HG03565 (cell line): ENCODE results near the gene MYOZ2.
"Not testable (repeated sequence)": the region's sequence is repeated elsewhere in the genome, so short reads cannot be mapped to it uniquely, and the experiment has no call there.

ENCODE experiments used
- ATAC-seq: cut with Tn5 transposase; IDR thresholded peaks from one replicate; pipeline ENCODE4 v1.9.1; 2021; ENCODE audit warnings: mild to moderate bottlenecking, moderate library complexity; ENCODE audit not compliant: unreplicated experiment

The MYOZ2 gene

GRCh38 chr4:119125931-119126330 is 9.7 kb upstream of the MYOZ2 start:
- no peak for ATAC-seq

GRCh38 chr4:119128148-119128547 is 7.5 kb upstream of the MYOZ2 start:
- ATAC-seq: no peak

GRCh38 chr4:119130365-119131065 is 5.1 kb upstream of the MYOZ2 start:
- no peak for ATAC-seq

- no peak for ATAC-seq
These were observed 4.5 kb upstream of the MYOZ2 start for GRCh38 chr4:119131164-119131563.

- no peak for ATAC-seq
These were observed 3.3 kb upstream of the MYOZ2 start for GRCh38 chr4:119132306-119132705.

- no peak for ATAC-seq
These were observed 914 bp downstream of the MYOZ2 start for GRCh38 chr4:119136546-119136945.

- ATAC-seq: no peak
These were observed 2.4 kb downstream of the MYOZ2 start for GRCh38 chr4:119138046-119138445.

- no peak for ATAC-seq
These were observed 3.7 kb downstream of the MYOZ2 start for GRCh38 chr4:119139311-119139710.

- no peak for ATAC-seq
These were observed 4.2 kb downstream of the MYOZ2 start for GRCh38 chr4:119139822-119140252.

- not testable (repeated sequence) for ATAC-seq
These were observed 5.7 kb downstream of the MYOZ2 start for GRCh38 chr4:119141283-119141682.

- ATAC-seq: no peak
These were observed 7.2 kb downstream of the MYOZ2 start for GRCh38 chr4:119142833-119143232.

GRCh38 chr4:119143341-119143740 is 7.7 kb downstream of the MYOZ2 start:
- ATAC-seq: not testable (repeated sequence)

GRCh38 chr4:119149110-119149509 is 13.5 kb downstream of the MYOZ2 start:
- no peak for ATAC-seq

- no peak for ATAC-seq
These were observed 15.5 kb downstream of the MYOZ2 start for GRCh38 chr4:119151161-119151560.

GRCh38 chr4:119152741-119153140 is 17.1 kb downstream of the MYOZ2 start:
- ATAC-seq: no peak

GRCh38 chr4:119162174-119162573 is 26.5 kb downstream of the MYOZ2 start:
- ATAC-seq: no peak

- no peak for ATAC-seq
These were observed 30.1 kb downstream of the MYOZ2 start for GRCh38 chr4:119165767-119166166.

- ATAC-seq: no peak
These were observed 34.6 kb downstream of the MYOZ2 start for GRCh38 chr4:119170195-119170594.

GRCh38 chr4:119172223-119172622 is 36.6 kb downstream of the MYOZ2 start:
- ATAC-seq: no peak

GRCh38 chr4:119173729-119174361 is 38.2 kb downstream of the MYOZ2 start:
- not testable (repeated sequence) for ATAC-seq

GRCh38 chr4:119179011-119179410 is 43.4 kb downstream of the MYOZ2 start:
- no peak for ATAC-seq

- ATAC-seq: no peak
These were observed 48.5 kb downstream of the MYOZ2 start for GRCh38 chr4:119184128-119184527.

GRCh38 chr4:119189638-119190037 is 54.0 kb downstream of the MYOZ2 start:
- no peak for ATAC-seq
